ENCODE data around the gene LRRC43.

GRCh38 chr12:122199484-122200355, 16.8 kb downstream of the LRRC43 start:
- TF ChIP-seq, protein P1, sequence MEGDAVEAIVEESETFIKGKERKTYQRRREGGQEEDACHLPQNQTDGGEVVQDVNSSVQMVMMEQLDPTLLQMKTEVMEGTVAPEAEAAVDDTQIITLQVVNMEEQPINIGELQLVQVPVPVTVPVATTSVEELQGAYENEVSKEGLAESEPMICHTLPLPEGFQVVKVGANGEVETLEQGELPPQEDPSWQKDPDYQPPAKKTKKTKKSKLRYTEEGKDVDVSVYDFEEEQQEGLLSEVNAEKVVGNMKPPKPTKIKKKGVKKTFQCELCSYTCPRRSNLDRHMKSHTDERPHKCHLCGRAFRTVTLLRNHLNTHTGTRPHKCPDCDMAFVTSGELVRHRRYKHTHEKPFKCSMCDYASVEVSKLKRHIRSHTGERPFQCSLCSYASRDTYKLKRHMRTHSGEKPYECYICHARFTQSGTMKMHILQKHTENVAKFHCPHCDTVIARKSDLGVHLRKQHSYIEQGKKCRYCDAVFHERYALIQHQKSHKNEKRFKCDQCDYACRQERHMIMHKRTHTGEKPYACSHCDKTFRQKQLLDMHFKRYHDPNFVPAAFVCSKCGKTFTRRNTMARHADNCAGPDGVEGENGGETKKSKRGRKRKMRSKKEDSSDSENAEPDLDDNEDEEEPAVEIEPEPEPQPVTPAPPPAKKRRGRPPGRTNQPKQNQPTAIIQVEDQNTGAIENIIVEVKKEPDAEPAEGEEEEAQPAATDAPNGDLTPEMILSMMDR (IDR thresholded peaks at IDR 0.05; ENCODE audit: poor library complexity, severe bottlenecking) = no peak
- no peak for TF ChIP-seq EP300 (conservative IDR thresholded peaks at IDR 0.05; ENCODE audit: poor library complexity, severe bottlenecking)
- no peak for TF ChIP-seq RAD21 (conservative IDR thresholded peaks at IDR 0.05)
- no peak for TF ChIP-seq EZH2 (IDR thresholded peaks at IDR 0.05; ENCODE audit: borderline replicate concordance, insufficient read depth, low read length, poor library complexity, severe bottlenecking)

Data from neural cell (in vitro differentiated cells).